KBM-7 (cell line): ENCODE results near the gene XXYLT1.

Source experiments
- DNase-seq: peaks from one replicate; pipeline ENCODE4 v3.0.0-alpha.2; 2015
- in situ Hi-C: fragments of 300-500 bp; cut with MboI; formaldehyde crosslinking; loops from 2 replicates; pipeline ENCODE4 v1.14.3; 2020; ENCODE audit warnings: low sequenced_read_pairs, low pct_unique_long_range_greater_than_20kb, mixed read lengths

Gene XXYLT1

GRCh38 chr3:195149292-195150030, 121.5 kb downstream of the XXYLT1 start:
- DNase-seq = no peak
- in situ Hi-C loops = no loop called here

GRCh38 chr3:195148549-195148948, 122.4 kb downstream of the XXYLT1 start:
- peak; percentile 72 for DNase-seq
- in situ Hi-C loops = no loop called here

- peak; percentile 50 for DNase-seq
- in situ Hi-C loops = no loop called here
Observed at GRCh38 chr3:195147649-195148080, 123.3 kb downstream of the XXYLT1 start.

- DNase-seq = no peak
- in situ Hi-C loops = no loop called here
Observed at GRCh38 chr3:195146131-195146530, 124.8 kb downstream of the XXYLT1 start.

- DNase-seq = no peak
- in situ Hi-C loops = no loop called here
Observed at GRCh38 chr3:195145579-195145978, 125.4 kb downstream of the XXYLT1 start.

- in situ Hi-C loops = no loop called here
- no peak for DNase-seq
Observed at GRCh38 chr3:195143221-195143620, 127.7 kb downstream of the XXYLT1 start.

- in situ Hi-C loops = no loop called here
Observed at GRCh38 chr3:195142519-195142918, 128.4 kb downstream of the XXYLT1 start.

GRCh38 chr3:195140816-195141793, 129.9 kb downstream of the XXYLT1 start:
- in situ Hi-C loops = no loop called here
- no peak for DNase-seq

More at GRCh38 chr3:195142519-195142918, 128.4 kb downstream of the XXYLT1 start:
- no peak for DNase-seq

- in situ Hi-C loops = no loop called here
- no peak for DNase-seq
Observed at GRCh38 chr3:195140410-195140809, 130.5 kb downstream of the XXYLT1 start.

GRCh38 chr3:195139876-195140240, 131.1 kb downstream of the XXYLT1 start:
- in situ Hi-C loops = no loop called here
- DNase-seq = no peak

GRCh38 chr3:195139091-195139875, 131.7 kb downstream of the XXYLT1 start:
- DNase-seq = no peak
- in situ Hi-C loops = no loop called here

- DNase-seq = no peak
- in situ Hi-C loops = no loop called here
Observed at GRCh38 chr3:195137638-195138588, 133.0 kb downstream of the XXYLT1 start.

- in situ Hi-C loops = no loop called here
- no peak for DNase-seq
Observed at GRCh38 chr3:195135917-195136316, 135.0 kb downstream of the XXYLT1 start.

- in situ Hi-C loops = no loop called here
- DNase-seq = no peak
Observed at GRCh38 chr3:195134431-195134830, 136.5 kb downstream of the XXYLT1 start.

- no peak for DNase-seq
- in situ Hi-C loops = no loop called here
Observed at GRCh38 chr3:195133462-195133861, 137.5 kb downstream of the XXYLT1 start.

GRCh38 chr3:195133013-195133412, 137.9 kb downstream of the XXYLT1 start:
- DNase-seq = no peak
- in situ Hi-C loops = no loop called here

GRCh38 chr3:195131176-195131575, 139.8 kb downstream of the XXYLT1 start:
- no peak for DNase-seq
- in situ Hi-C loops = no loop called here
